IMR-90 (cell line): Measurements from ENCODE around the gene PSD2. TPM values are rescaled to one million over a fixed set of nuclear protein-coding genes. Genes with fewer than 3 reads are reported as not detected.

ENCODE experiments used
- ATAC-seq: fragments of 200-7000 bp; cut with Tn5 transposase; 2 replicates; pipeline ENCODE4 v1.9.1; 2020; ENCODE audit warnings: low read depth, mild to moderate bottlenecking, moderate library complexity
- BruUV-seq: library from RNA; stranded (reverse); fragments of 400-500 nt; replicated peaks from 2 replicates; lab custom pipeline; 2021; lab: Mats Ljungman, UMichigan
- CTCF ChIA-PET: fragments of 300-600 bp; formaldehyde crosslinking; extraction: SDS; loops from one replicate; lab custom pipeline; 2021; ENCODE audit warnings: antibody characterized with exemption; lab: Yijun Ruan, JAX
- POLR2A ChIA-PET: fragments of 300-600 bp; sonication (Branson Sonifier 250); formaldehyde crosslinking; loops from one replicate; lab custom pipeline; 2022; ENCODE audit warnings: antibody characterized with exemption; ENCODE audit not compliant: unreplicated experiment; lab: Charles Lee
- DNase-seq: peaks from one replicate; pipeline ENCODE4 v3.0.0; 2013
- H2AFZ ChIP-seq: replicated peaks from 2 replicates; pipeline ENCODE3; 2013; ENCODE audit warnings: low read length, mild to moderate bottlenecking; ENCODE audit not compliant: poor library complexity
- H2AK5ac ChIP-seq: 2 replicates; pipeline ENCODE4 v1.6.1; 2013; ENCODE audit warnings: low read depth, low read length, inconsistent platforms
- H2AK9ac ChIP-seq: replicated peaks from 2 replicates; pipeline ENCODE3; 2013; ENCODE audit warnings: mild to moderate bottlenecking, low read depth, low read length, moderate library complexity; ENCODE audit not compliant: poor library complexity
- H2BK120ac ChIP-seq: 2 replicates; pipeline ENCODE4 v1.6.1; 2013; ENCODE audit warnings: low read depth, low read length, inconsistent platforms
- H2BK15ac ChIP-seq: 3 replicates; pipeline ENCODE4 v1.6.1; 2013; ENCODE audit warnings: low read depth, low read length, inconsistent platforms
- H2BK20ac ChIP-seq: 2 replicates; pipeline ENCODE4 v1.6.1; 2013; ENCODE audit warnings: low read depth, mild to moderate bottlenecking, inconsistent platforms, low read length, moderate library complexity
- H2BK5ac ChIP-seq: 2 replicates; pipeline ENCODE4 v1.6.1; 2013; ENCODE audit warnings: mild to moderate bottlenecking, low read depth, low read length, inconsistent platforms; ENCODE audit not compliant: poor library complexity, severe bottlenecking
- H3K14ac ChIP-seq: replicated peaks from 2 replicates; pipeline ENCODE4 v1.6.1; 2013; ENCODE audit warnings: low read depth, low read length, inconsistent platforms
- H3K18ac ChIP-seq: 2 replicates; pipeline ENCODE4 v1.6.1; 2013; ENCODE audit warnings: low read depth, low read length, control low read depth
- H3K23ac ChIP-seq: 2 replicates; pipeline ENCODE4 v1.6.1; 2013; ENCODE audit warnings: low read depth, low read length, inconsistent platforms
- H3K27ac ChIP-seq: 2 replicates; pipeline ENCODE4 v1.5.1; 2013; ENCODE audit warnings: mild to moderate bottlenecking, control low read depth, low read length; ENCODE audit not compliant: insufficient read depth
- H3K27me3 ChIP-seq: 2 replicates; pipeline ENCODE4 v1.6.1; 2013; ENCODE audit warnings: low read length; ENCODE audit not compliant: control insufficient read depth, insufficient read depth
- H3K36me3 ChIP-seq: 2 replicates; pipeline ENCODE4 v1.6.1; 2013; ENCODE audit warnings: low read length, mixed read lengths; ENCODE audit not compliant: control insufficient read depth, insufficient read depth
- H3K4ac ChIP-seq: 2 replicates; pipeline ENCODE4 v1.6.1; 2013; ENCODE audit warnings: low read depth, low read length, inconsistent platforms
- H3K4me1 ChIP-seq: 2 replicates; pipeline ENCODE4 v1.6.1; 2013; ENCODE audit warnings: low read length, mixed read lengths; ENCODE audit not compliant: control insufficient read depth, insufficient read depth
- H3K4me2 ChIP-seq: 2 replicates; pipeline ENCODE4 v1.6.1; 2013; ENCODE audit warnings: low read depth, mild to moderate bottlenecking, control low read depth, low read length, moderate library complexity
- H3K4me3 ChIP-seq: 2 replicates; pipeline ENCODE4 v1.5.1; 2013; ENCODE audit warnings: low read depth, mild to moderate bottlenecking, control low read depth, low read length, moderate library complexity; ENCODE audit not compliant: insufficient read depth
- H3K56ac ChIP-seq: 2 replicates; pipeline ENCODE4 v1.6.1; 2013; ENCODE audit warnings: low read length, inconsistent platforms; ENCODE audit not compliant: insufficient read depth; ENCODE audit errors: extremely low read depth
- H3K79me1 ChIP-seq, 2 experiments: 2 replicates each; pipeline ENCODE4 v1.6.1; 2013; ENCODE audit warnings: low read length in 2 of 2, inconsistent platforms in 1 of 2, low read depth in 1 of 2
- H3K9ac ChIP-seq: 2 replicates; pipeline ENCODE4 v1.6.1; 2013; ENCODE audit warnings: low read depth, low read length, control low read depth
- H3K9me1 ChIP-seq: 2 replicates; pipeline ENCODE4 v1.6.1; 2013; ENCODE audit warnings: low read length, inconsistent platforms; ENCODE audit not compliant: insufficient read depth
- H3K9me3 ChIP-seq: 2 replicates; pipeline ENCODE4 v1.6.1; 2013; ENCODE audit warnings: low read length; ENCODE audit not compliant: control insufficient read depth, insufficient read depth
- H4K20me1 ChIP-seq: 2 replicates; pipeline ENCODE4 v1.6.1; 2013; ENCODE audit warnings: low read length, inconsistent platforms; ENCODE audit not compliant: insufficient read depth
- H4K5ac ChIP-seq: 2 replicates; pipeline ENCODE4 v1.6.1; 2013; ENCODE audit warnings: mild to moderate bottlenecking, low read depth, low read length, control low read depth
- H4K8ac ChIP-seq, 2 experiments: 2 replicates each; pipeline ENCODE4 v1.6.1; 2013; ENCODE audit warnings: low read depth in 2 of 2, low read length in 2 of 2, control low read depth in 1 of 2, inconsistent platforms in 1 of 2
- H4K91ac ChIP-seq: 2 replicates; pipeline ENCODE4 v1.6.1; 2013; ENCODE audit warnings: low read depth, low read length, inconsistent platforms; ENCODE audit not compliant: insufficient read depth
- BHLHE40 ChIP-seq: fragments of 150-350 bp; IDR thresholded peaks from 2 replicates; pipeline ENCODE4 v1.6.1; 2016; ENCODE audit warnings: mild to moderate bottlenecking, low read depth, low read length
- CTCF ChIP-seq: conservative IDR thresholded peaks from 2 replicates; pipeline ENCODE4 v1.5.1; 2012; ENCODE audit warnings: mild to moderate bottlenecking, low read depth, low read length, improper control_type of control experiment
- ELK1 ChIP-seq: fragments of 150-350 bp; IDR thresholded peaks from 2 replicates; pipeline ENCODE4 v1.6.1; 2016; ENCODE audit warnings: low read depth, mild to moderate bottlenecking, low read length, moderate library complexity, borderline replicate concordance
- FOS ChIP-seq: fragments of 150-350 bp; IDR thresholded peaks from 2 replicates; pipeline ENCODE4 v1.6.1; 2016; ENCODE audit warnings: low read depth, low read length
- POLR2A ChIP-seq: IDR thresholded peaks from 2 replicates; pipeline ENCODE4 v1.6.1; 2012; ENCODE audit warnings: mild to moderate bottlenecking, low read depth, low read length
- RAD21 ChIP-seq: IDR thresholded peaks from 2 replicates; pipeline ENCODE4 v1.6.1; 2012; ENCODE audit warnings: low read length, improper control_type of control experiment
- RCOR1 ChIP-seq: IDR thresholded peaks from 2 replicates; pipeline ENCODE4 v1.6.1; 2012; ENCODE audit warnings: mild to moderate bottlenecking, low read length, improper control_type of control experiment; ENCODE audit not compliant: insufficient replicate concordance
- USF2 ChIP-seq: fragments of 150-350 bp; IDR thresholded peaks from 2 replicates; pipeline ENCODE4 v1.6.1; 2017; ENCODE audit warnings: mild to moderate bottlenecking, antibody characterized with exemption, low read length, low read depth
- WGBS, 2 experiments: methylation state at CpG; one replicate each; pipeline versions ENCODE4 v1.1.5 to v1.1.7; 2013; ENCODE audit warnings: missing lambda C conversion rate in 2 of 2; ENCODE audit not compliant: insufficient read length in 1 of 2; ENCODE audit errors: extremely low coverage in 2 of 2; 5-methylcytosine and 5-hydroxymethylcytosine counted together
- dilution Hi-C: fragments of 300-500 bp; cut with HindIII; formaldehyde crosslinking; loops from one replicate; pipeline ENCODE4 v1.14.3; 2018; ENCODE audit warnings: low sequenced_read_pairs; ENCODE audit not compliant: unreplicated experiment
- in situ Hi-C: fragments of 300-500 bp; cut with MboI; formaldehyde crosslinking; loops from 3 replicates; pipeline ENCODE4 v1.14.3; 2019; ENCODE audit warnings: low sequenced_read_pairs, inconsistent platforms, mixed read lengths
- intact Hi-C: fragments of 100-400 bp; cut with micrococcal nuclease; formaldehyde crosslinking; loops from 2 replicates; pipeline ENCODE4 v1.10.0; 2022
- polyA plus RNA-seq, 3 experiments: library from polyadenylated mRNA; depleted of rRNA; stranded (reverse); fragments of >200 nt; gene quantifications; 2 replicates each; pipeline ENCODE4 v1.2.3, GENCODE V29; 2012; ENCODE audit warnings: low replicate concordance in 1 of 3
- total RNA-seq: library from RNA; depleted of rRNA; stranded (reverse); fragments of >200 nt; gene quantifications from 2 replicates; pipeline ENCODE4 v1.2.3, GENCODE V29; 2012

PSD2 gene
- total and polyA plus RNA-seq, 2 of the 4 experiments (the other 2 are of a cell fraction) = 0.05 TPM; not detected in 1

- no peak overlapping the region for H3K14ac ChIP-seq
- WGBS, 2 experiments = 72% methylated on average over 3 of the region's 7 CpGs; no CpG with 5 or more reads in 1 of the 2 experiments
- no TSS peak for BruUV-seq
Measured at GRCh38 chr5:139842321-139842720, 46.7 kb downstream of the PSD2 start.

More at GRCh38 chr5:139842321-139842720, 46.7 kb downstream of the PSD2 start:
- Histone ChIP-seq H3K4me1 (no peaks in the 10 kb centered on the region), H3K9me1 (no peaks in the 10 kb centered on the region), H3K27me3 (peaks cover 38% of the 10 kb centered on the region), H3K9me3 (no peaks in the 10 kb centered on the region), H3K4me2 (no peak overlapping the region), H4K8ac (no peak overlapping the region), H2AK5ac (no peak overlapping the region), H3K9ac (no peak overlapping the region), H2BK120ac (no peak overlapping the region), H2AFZ (no peak overlapping the region), H3K56ac (no peak overlapping the region), H3K4ac (no peak overlapping the region), H2BK15ac (no peak overlapping the region), H2AK9ac (no peak overlapping the region), H3K79me1 (no peaks in the 10 kb centered on the region), H3K36me3 (no peaks in the 10 kb centered on the region), H2BK20ac (no peak overlapping the region), H2BK5ac (no peak overlapping the region), H3K23ac (no peak overlapping the region), H3K4me3 (no peak overlapping the region), H3K18ac (no peak overlapping the region), H4K5ac (no peak overlapping the region), H3K27ac (no peak overlapping the region), H4K91ac (no peak overlapping the region), H4K20me1 (no peaks in the 10 kb centered on the region; the same call in 1 of the 2 replicates)
- ATAC-seq = no peak
- no peak for TF ChIP-seq BHLHE40
- no peak for TF ChIP-seq ELK1
- TF ChIP-seq RCOR1 = no peak
- TF ChIP-seq POLR2A = no peak
- TF ChIP-seq USF2 = no peak
- TF ChIP-seq RAD21 = no peak
- TF ChIP-seq CTCF = no peak
- no peak for TF ChIP-seq FOS
- in situ Hi-C loops = loop anchor here (5.0 kb wide), 1 partner anchor 50 kb away; no protein-coding TSS in a partner anchor
- CTCF ChIA-PET = interaction anchor here (0.6 to 1.5 kb wide), 2 partner anchors 55 to 1766 kb away, joined by 4 to 7 read pairs; no protein-coding TSS in a partner anchor
- intact Hi-C loops = loop anchor here (5.0 to 10.0 kb wide), 2 partner anchors 35 to 208 kb away; no protein-coding TSS in a partner anchor
- DNase-seq = no peak
- POLR2A ChIA-PET = no interaction called here
- dilution Hi-C loops = no loop called here
